Fibroblast of lung (primary cell): ENCODE results near the gene CORO1C. TPM values are rescaled to one million over a fixed set of nuclear protein-coding genes. Genes with fewer than 3 reads are reported as not detected.
"Not testable (repeated sequence)": the region's sequence is repeated elsewhere in the genome, so short reads cannot be mapped to it uniquely, and the experiment has no call there.

Source experiments
- DNase-seq, 2 donors: peaks; one replicate each; pipeline versions ENCODE4 v3.0.0 to v3.0.0-alpha.2; 2010; ENCODE audit warnings: low read depth in 2 of 2
- H2AFZ ChIP-seq: 2 replicates; pipeline ENCODE4 v1.5.1; 2012; ENCODE audit warnings: low read length, control low read depth, inconsistent platforms
- H3K27ac ChIP-seq: 2 replicates; pipeline ENCODE4 v1.5.1; 2011; ENCODE audit warnings: low read length, control low read depth; ENCODE audit not compliant: insufficient read depth
- H3K27me3 ChIP-seq: 2 replicates; pipeline ENCODE4 v1.5.1; 2011; ENCODE audit warnings: mild to moderate bottlenecking, low read length; ENCODE audit not compliant: control insufficient read depth, insufficient read depth
- H3K36me3 ChIP-seq: 2 replicates; pipeline ENCODE4 v1.5.1; 2011; ENCODE audit warnings: low read length; ENCODE audit not compliant: control insufficient read depth, insufficient read depth
- H3K4me1 ChIP-seq: 2 replicates; pipeline ENCODE4 v1.5.1; 2011; ENCODE audit warnings: low read length; ENCODE audit not compliant: control insufficient read depth, insufficient read depth; ENCODE audit errors: extremely low read depth
- H3K4me2 ChIP-seq: 2 replicates; pipeline ENCODE4 v1.5.1; 2011; ENCODE audit warnings: low read length, control low read depth; ENCODE audit not compliant: insufficient read depth; ENCODE audit errors: extremely low read depth
- H3K4me3 ChIP-seq, 4 experiments: fragments of 200-600 bp in 1 of 4; sonication (generic) in 1 of 4; replicated peaks in 1 of 4; 2 replicates each; pipeline ENCODE4 v1.5.1; 2011 to 2016; ENCODE audit warnings: low read length in 4 of 4, low read depth in 3 of 4, mild to moderate bottlenecking in 3 of 4, control low read depth in 2 of 4, inconsistent platforms in 1 of 4, mixed read lengths in 1 of 4; ENCODE audit not compliant: insufficient read depth in 1 of 4; ENCODE audit errors: control extremely low read depth in 1 of 4
- H3K79me2 ChIP-seq: 2 replicates; pipeline ENCODE4 v1.5.1; 2012; ENCODE audit warnings: mild to moderate bottlenecking, low read length, inconsistent platforms; ENCODE audit not compliant: control insufficient read depth, insufficient read depth
- H3K9ac ChIP-seq: 2 replicates; pipeline ENCODE4 v1.5.1; 2011; ENCODE audit warnings: mild to moderate bottlenecking, low read length, control low read depth; ENCODE audit not compliant: insufficient read depth
- H3K9me3 ChIP-seq: 2 replicates; pipeline ENCODE4 v1.5.1; 2012; ENCODE audit warnings: low read depth, low read length; ENCODE audit not compliant: control insufficient read depth, insufficient read depth
- H4K20me1 ChIP-seq: 2 replicates; pipeline ENCODE4 v1.5.1; 2011; ENCODE audit warnings: low read length; ENCODE audit not compliant: control insufficient read depth, insufficient read depth; ENCODE audit errors: extremely low read depth
- EZH2 ChIP-seq: IDR thresholded peaks from 2 replicates; pipeline ENCODE4 v1.5.1; 2012; ENCODE audit warnings: low read length, control low read depth, mild to moderate bottlenecking; ENCODE audit errors: missing control alignments
- polyA plus RNA-seq, 2 donors: library from polyadenylated mRNA; depleted of rRNA in 1 of 2; stranded (reverse) in 1 of 2; unstranded in 1 of 2; fragments of >200 nt; gene quantifications; 2 replicates each; pipeline ENCODE4 v1.2.1, GENCODE V29; 2011 to 2012; ENCODE audit warnings: missing spikeins in 1 of 2
- total RNA-seq: library from RNA; depleted of rRNA; stranded (reverse); fragments of >200 nt; gene quantifications from 2 replicates; pipeline ENCODE4 v1.2.1, GENCODE V29; 2014
- TF ChIP-seq, protein P1 (sequence below), 2 donors: IDR thresholded peaks in 1 of 2; conservative IDR thresholded peaks in 1 of 2; 1 replicate in 1 of 2; 2 replicates in 1 of 2; pipeline ENCODE4 v1.5.1; 2011 to 2012; ENCODE audit warnings: low read length in 2 of 2, control low read depth in 1 of 2, inconsistent platforms in 1 of 2, low read depth in 1 of 2, mild to moderate bottlenecking in 1 of 2

The CORO1C gene
- total and polyA plus RNA-seq, 2 donors (not counting 1 experiment from before 2014, with no cell fraction given): 288 to 542 TPM

DNA sequence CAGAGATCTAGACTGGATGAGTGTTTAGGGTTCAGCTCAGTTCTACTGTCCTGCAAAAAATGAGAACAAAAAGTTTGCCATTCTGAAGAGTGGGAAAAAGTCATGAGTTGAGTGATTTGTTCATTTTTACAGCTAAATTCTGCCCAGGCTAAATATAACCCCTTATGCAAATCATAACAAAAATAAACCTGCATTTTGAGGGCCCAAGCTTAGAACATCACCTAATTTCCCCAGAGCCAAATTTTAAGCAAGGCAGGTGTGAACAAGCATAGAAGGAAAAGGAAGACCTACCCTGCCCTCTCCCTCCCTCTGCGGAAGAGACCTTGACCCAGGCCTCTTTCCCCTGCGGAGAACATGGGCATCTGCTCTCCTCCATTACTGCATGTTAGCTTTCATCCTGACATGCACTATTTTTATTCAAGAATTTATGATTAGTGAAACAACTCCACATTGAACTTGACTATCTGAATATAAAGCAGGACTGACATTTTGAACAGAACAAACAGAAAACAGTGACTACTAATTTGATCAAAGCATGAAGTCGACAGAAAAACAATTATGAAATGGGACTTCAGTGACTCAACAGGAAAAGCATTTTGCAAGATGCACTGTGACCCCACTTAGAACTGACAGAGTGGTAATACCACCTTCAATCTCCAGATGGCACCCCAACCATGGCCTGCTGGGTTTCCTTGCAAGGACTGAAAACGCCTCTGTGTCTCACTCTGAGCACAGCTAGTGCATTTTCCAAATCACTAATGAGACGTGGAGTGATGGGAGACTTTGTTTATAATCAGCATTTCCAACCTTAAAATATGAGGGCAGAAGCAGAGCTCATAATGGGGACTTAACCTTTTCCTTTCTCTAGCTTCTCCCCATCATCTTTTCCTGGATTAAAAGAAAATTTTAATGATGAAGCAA lies 66.7 kb downstream of the CORO1C start:
- Histone ChIP-seq H3K27me3 (no peaks in the 10 kb centered on the region), H3K27ac (peak overlapping the region; percentile 79), H4K20me1 (peaks cover 1% of the 10 kb centered on the region), H3K36me3 (peaks cover 3% of the 10 kb centered on the region), H3K4me1 (peaks cover 35% of the 10 kb centered on the region), H3K4me3 (peak overlapping the region in 1 of 4 experiments; percentile 9), H3K79me2 (peaks cover 90% of the 10 kb centered on the region), H3K9me3 (no peaks in the 10 kb centered on the region), H3K9ac (no peak overlapping the region), H3K4me2 (peak overlapping the region; percentile 76), H2AFZ (no peak overlapping the region)
- no peak for TF ChIP-seq EZH2
- TF ChIP-seq, protein P1, sequence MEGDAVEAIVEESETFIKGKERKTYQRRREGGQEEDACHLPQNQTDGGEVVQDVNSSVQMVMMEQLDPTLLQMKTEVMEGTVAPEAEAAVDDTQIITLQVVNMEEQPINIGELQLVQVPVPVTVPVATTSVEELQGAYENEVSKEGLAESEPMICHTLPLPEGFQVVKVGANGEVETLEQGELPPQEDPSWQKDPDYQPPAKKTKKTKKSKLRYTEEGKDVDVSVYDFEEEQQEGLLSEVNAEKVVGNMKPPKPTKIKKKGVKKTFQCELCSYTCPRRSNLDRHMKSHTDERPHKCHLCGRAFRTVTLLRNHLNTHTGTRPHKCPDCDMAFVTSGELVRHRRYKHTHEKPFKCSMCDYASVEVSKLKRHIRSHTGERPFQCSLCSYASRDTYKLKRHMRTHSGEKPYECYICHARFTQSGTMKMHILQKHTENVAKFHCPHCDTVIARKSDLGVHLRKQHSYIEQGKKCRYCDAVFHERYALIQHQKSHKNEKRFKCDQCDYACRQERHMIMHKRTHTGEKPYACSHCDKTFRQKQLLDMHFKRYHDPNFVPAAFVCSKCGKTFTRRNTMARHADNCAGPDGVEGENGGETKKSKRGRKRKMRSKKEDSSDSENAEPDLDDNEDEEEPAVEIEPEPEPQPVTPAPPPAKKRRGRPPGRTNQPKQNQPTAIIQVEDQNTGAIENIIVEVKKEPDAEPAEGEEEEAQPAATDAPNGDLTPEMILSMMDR (conservative IDR thresholded peaks at IDR 0.05 in 1 of 2, IDR thresholded peaks at IDR 0.05 in 1 of 2; ENCODE audit: low read depth in 1 of 2, low read length in 2 of 2): peak; percentile 91 to 96
- peak; percentile 91 to 98 for DNase-seq

DNA sequence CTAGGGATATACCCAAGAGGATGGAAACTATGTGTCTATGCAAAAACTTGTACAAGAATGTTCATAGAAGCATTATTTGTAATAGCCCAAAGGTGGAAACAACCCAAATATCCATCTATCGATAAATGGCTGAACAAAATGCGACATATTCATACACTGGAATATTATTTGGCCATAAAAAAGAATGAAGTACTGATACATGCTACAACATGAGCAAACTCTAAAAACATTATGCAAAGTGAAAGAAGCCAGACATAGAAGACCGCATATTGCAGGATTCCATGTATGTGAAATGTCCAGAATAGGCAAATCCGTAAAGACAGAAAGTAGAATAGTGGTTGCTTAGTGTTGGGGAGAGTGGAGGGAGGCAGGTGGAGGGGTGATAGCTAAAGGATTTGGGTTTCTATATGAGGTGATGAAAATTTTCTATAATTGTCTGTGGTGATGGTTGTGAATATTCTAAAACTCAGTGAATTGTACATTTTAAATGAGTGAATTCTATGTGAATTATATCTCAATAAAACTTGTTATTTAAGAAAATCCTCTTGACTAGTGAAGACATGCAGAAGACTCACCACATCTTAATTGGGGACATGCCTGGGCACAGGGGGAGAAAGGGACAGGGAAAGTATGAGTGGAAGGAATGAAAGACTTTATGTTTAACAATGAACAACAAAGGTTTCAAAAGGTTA lies 67.8 kb downstream of the CORO1C start:
- Histone ChIP-seq H3K36me3 (peaks cover 5% of the 10 kb centered on the region), H3K4me1 (peaks cover 32% of the 10 kb centered on the region), H3K27ac (peak overlapping the region; percentile 78), H2AFZ (no peak overlapping the region), H3K79me2 (peaks cover 88% of the 10 kb centered on the region), H4K20me1 (no peaks in the 10 kb centered on the region), H3K9me3 (no peaks in the 10 kb centered on the region), H3K4me2 (no peak overlapping the region), H3K27me3 (no peaks in the 10 kb centered on the region), H3K9ac (no peak overlapping the region), H3K4me3 (no peak overlapping the region)
- TF ChIP-seq, protein P1 (conservative IDR thresholded peaks at IDR 0.05 in 1 of 2, IDR thresholded peaks at IDR 0.05 in 1 of 2; ENCODE audit: low read depth in 1 of 2, low read length in 2 of 2): no peak
- TF ChIP-seq EZH2: no peak
- no peak for DNase-seq

DNA sequence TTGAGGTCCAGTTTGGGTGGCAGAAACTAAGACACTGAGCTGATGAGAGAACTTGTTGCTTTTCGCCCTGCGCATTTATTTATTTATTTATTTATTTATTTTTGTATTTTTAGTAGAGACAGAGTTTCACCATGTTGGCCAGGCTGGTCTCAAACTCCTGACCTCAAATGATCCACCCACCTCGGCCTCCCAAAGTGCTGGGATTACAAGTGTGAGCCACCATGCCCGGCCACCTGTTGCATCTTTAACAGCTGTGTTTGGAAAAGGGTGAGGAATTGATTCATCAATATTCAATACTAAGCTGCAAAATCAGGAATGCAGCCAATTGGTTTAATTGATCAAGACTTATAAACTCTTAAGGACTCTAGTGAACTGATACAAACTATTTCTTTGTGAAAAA lies 73.2 kb downstream of the CORO1C start:
- H3K9ac ChIP-seq, DNase-seq, H3K4me2 ChIP-seq, H3K9me3 ChIP-seq, H4K20me1 ChIP-seq, H3K27me3 ChIP-seq, H3K27ac ChIP-seq, H3K4me1 ChIP-seq, H2AFZ ChIP-seq, H3K4me3 ChIP-seq: not testable (repeated sequence)
- Histone ChIP-seq H3K79me2 (peaks cover 67% of the 10 kb centered on the region), H3K36me3 (peaks cover 21% of the 10 kb centered on the region)
